Measurements from ENCODE around the gene IYD.

The IYD gene

DNA sequence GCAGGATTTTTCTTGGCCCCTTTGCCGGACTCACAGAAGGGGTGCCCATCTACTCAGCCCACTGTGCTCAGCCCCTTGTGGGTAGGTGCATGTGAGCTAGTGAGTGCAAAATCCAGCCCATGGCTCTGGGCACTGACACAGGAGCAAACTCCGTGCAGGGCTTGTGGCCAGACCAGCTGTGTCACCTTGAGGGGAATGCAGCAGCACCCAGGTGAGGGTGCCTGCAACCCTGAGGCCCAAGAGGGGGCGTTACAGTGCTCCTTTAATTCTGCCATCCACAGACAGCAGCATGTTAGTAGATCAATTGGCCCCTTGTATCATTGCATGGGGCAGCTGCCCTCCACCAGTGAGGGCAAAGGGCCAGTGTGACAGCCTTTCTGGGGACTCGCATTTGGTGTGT is 12.9 kb upstream of the IYD start:
- TF ChIP-seq, protein P1, sequence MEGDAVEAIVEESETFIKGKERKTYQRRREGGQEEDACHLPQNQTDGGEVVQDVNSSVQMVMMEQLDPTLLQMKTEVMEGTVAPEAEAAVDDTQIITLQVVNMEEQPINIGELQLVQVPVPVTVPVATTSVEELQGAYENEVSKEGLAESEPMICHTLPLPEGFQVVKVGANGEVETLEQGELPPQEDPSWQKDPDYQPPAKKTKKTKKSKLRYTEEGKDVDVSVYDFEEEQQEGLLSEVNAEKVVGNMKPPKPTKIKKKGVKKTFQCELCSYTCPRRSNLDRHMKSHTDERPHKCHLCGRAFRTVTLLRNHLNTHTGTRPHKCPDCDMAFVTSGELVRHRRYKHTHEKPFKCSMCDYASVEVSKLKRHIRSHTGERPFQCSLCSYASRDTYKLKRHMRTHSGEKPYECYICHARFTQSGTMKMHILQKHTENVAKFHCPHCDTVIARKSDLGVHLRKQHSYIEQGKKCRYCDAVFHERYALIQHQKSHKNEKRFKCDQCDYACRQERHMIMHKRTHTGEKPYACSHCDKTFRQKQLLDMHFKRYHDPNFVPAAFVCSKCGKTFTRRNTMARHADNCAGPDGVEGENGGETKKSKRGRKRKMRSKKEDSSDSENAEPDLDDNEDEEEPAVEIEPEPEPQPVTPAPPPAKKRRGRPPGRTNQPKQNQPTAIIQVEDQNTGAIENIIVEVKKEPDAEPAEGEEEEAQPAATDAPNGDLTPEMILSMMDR (IDR thresholded peaks at IDR 0.05; ENCODE audit: low read depth, low read length, missing control alignments) = no peak
- H3K4me3 ChIP-seq (replicated peaks; ENCODE audit: low read depth, low read length) = no peak overlapping the region
- no peak for DNase-seq (ENCODE audit: extremely low read depth, low read depth)

GRCh38 chr6:150361876-150362275 is 6.9 kb upstream of the IYD start:
- TF ChIP-seq, protein P1 (IDR thresholded peaks at IDR 0.05; ENCODE audit: low read depth, low read length, missing control alignments) = no peak

GRCh38 chr6:150363733-150364132 is 5.1 kb upstream of the IYD start:
- no peak for DNase-seq (ENCODE audit: extremely low read depth, low read depth)
- no peak overlapping the region for H3K4me3 ChIP-seq (replicated peaks; ENCODE audit: low read depth, low read length)
- TF ChIP-seq, protein P1 (IDR thresholded peaks at IDR 0.05; ENCODE audit: low read depth, low read length, missing control alignments) = no peak

More at GRCh38 chr6:150361876-150362275, 6.9 kb upstream of the IYD start:
- no peak for DNase-seq (ENCODE audit: extremely low read depth, low read depth)
- H3K4me3 ChIP-seq (replicated peaks; ENCODE audit: low read depth, low read length) = no peak overlapping the region

- DNase-seq (ENCODE audit: extremely low read depth, low read depth) = no peak
- H3K4me3 ChIP-seq (replicated peaks; ENCODE audit: low read depth, low read length) = no peak overlapping the region
- TF ChIP-seq, protein P1 (IDR thresholded peaks at IDR 0.05; ENCODE audit: low read depth, low read length, missing control alignments) = no peak
Observed at GRCh38 chr6:150366118-150366778, 2.6 kb upstream of the IYD start.

DNA sequence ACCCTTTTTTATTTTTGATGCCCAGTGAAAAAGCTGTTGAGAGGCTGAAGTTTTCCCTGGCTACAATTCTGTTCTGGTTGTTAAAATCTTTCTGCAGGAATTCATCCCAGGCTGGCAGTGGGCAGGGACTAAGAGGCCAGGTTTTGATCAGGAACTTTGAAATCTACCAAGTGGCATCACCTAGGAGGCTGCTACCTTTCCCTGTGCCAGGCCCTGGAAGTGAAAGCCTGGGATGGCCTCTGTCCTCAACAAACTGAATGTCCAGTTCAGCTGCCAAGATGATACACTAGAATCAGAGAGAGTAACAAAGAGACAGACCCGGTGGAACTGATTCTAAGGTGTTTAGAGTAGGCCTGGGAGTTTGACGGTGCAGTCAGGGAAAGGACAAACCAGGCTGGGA is 596 bp downstream of the IYD start:
- H3K4me3 ChIP-seq (replicated peaks; ENCODE audit: low read depth, low read length) = no peak overlapping the region
- no peak for DNase-seq (ENCODE audit: extremely low read depth, low read depth)
- TF ChIP-seq, protein P1 (IDR thresholded peaks at IDR 0.05; ENCODE audit: low read depth, low read length, missing control alignments) = no peak

- TF ChIP-seq, protein P1 (IDR thresholded peaks at IDR 0.05; ENCODE audit: low read depth, low read length, missing control alignments) = no peak
- no peak overlapping the region for H3K4me3 ChIP-seq (replicated peaks; ENCODE audit: low read depth, low read length)
- no peak for DNase-seq (ENCODE audit: extremely low read depth, low read depth)
Observed at GRCh38 chr6:150370112-150370511, 1.3 kb downstream of the IYD start.

DNA sequence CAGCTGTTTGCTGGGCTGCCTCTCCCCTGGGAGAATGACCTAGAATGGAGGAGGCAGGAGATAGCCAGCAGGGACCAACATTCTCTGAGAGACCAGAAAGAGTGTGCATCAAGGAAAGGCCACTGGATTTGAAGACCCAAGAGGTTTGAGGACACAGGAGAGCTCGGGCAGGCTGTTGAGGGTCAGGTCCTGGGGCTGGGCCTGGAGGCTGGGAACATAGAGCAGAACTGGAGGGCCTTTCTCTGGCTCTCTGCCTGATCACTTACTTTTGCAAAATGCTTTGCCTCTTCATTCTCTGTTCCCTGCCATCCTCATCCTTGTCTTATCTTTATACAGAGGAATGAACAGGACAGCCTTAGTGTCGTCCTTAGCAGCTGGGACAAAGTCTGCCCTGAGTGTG is 2.5 kb downstream of the IYD start:
- no peak for DNase-seq (ENCODE audit: extremely low read depth, low read depth)
- TF ChIP-seq, protein P1 (IDR thresholded peaks at IDR 0.05; ENCODE audit: low read depth, low read length, missing control alignments) = no peak
- no peak overlapping the region for H3K4me3 ChIP-seq (replicated peaks; ENCODE audit: low read depth, low read length)
